Activated naive CD4-positive, alpha-beta T cell treated with Interleukin-2 at 50 U/mL for 16 hours (primary cell): ENCODE results near the gene HECTD3.

Experiments
- DNase-seq: peaks from one replicate; pipeline ENCODE4 v3.0.0-alpha.2; 2020

The HECTD3 gene

GRCh38 chr1:45010855-45011811 lies at the start of gene HECTD3:
TSS of gene HECTD3 (minus strand) at chr1:45011324. CDS start at chr1:45011257, 67 bp downstream.
- peak; percentile 79 for DNase-seq

- no peak for DNase-seq
These were observed 48.7 kb upstream of the HECTD3 start for GRCh38 chr1:45059829-45060228.

GRCh38 chr1:45057542-45057941 lies 46.4 kb upstream of the HECTD3 start:
- DNase-seq = no peak

- peak; percentile 2 for DNase-seq
These were observed 40.1 kb upstream of the HECTD3 start for GRCh38 chr1:45051005-45051772.

GRCh38 chr1:45047032-45047431 lies 35.9 kb upstream of the HECTD3 start:
- no peak for DNase-seq

- no peak for DNase-seq
These were observed 33.8 kb upstream of the HECTD3 start for GRCh38 chr1:45044916-45045315.

- no peak for DNase-seq
These were observed 32.0 kb upstream of the HECTD3 start for GRCh38 chr1:45043094-45043493.

GRCh38 chr1:45040297-45040696 lies 29.2 kb upstream of the HECTD3 start:
- no peak for DNase-seq

GRCh38 chr1:45038661-45039364 lies 27.7 kb upstream of the HECTD3 start:
- no peak for DNase-seq

- DNase-seq = no peak
These were observed 27.1 kb upstream of the HECTD3 start for GRCh38 chr1:45038240-45038639.

- DNase-seq = no peak
These were observed 26.3 kb upstream of the HECTD3 start for GRCh38 chr1:45037456-45037855.

GRCh38 chr1:45035631-45036301 lies 24.6 kb upstream of the HECTD3 start:
- DNase-seq = no peak

- DNase-seq = no peak
These were observed 22.2 kb upstream of the HECTD3 start for GRCh38 chr1:45033356-45033755.

GRCh38 chr1:45032837-45033236 lies 21.7 kb upstream of the HECTD3 start:
- no peak for DNase-seq

- no peak for DNase-seq
These were observed 15.3 kb upstream of the HECTD3 start for GRCh38 chr1:45026446-45026845.

- DNase-seq = no peak
These were observed 12.5 kb upstream of the HECTD3 start for GRCh38 chr1:45023663-45024062.

GRCh38 chr1:45018599-45019230 lies 7.6 kb upstream of the HECTD3 start:
- DNase-seq = peak; percentile 67

- no peak for DNase-seq
These were observed 5.6 kb upstream of the HECTD3 start for GRCh38 chr1:45016767-45017166.

- no peak for DNase-seq
These were observed 5.1 kb upstream of the HECTD3 start for GRCh38 chr1:45016090-45016697.

- no peak for DNase-seq
These were observed 4.6 kb upstream of the HECTD3 start for GRCh38 chr1:45015683-45016082.

- DNase-seq = peak; percentile 81
These were observed 3.4 kb upstream of the HECTD3 start for GRCh38 chr1:45014321-45015028.
